IMR-90 (cell line): Measurements from ENCODE around the gene CDK14. TPM values are rescaled to one million over a fixed set of nuclear protein-coding genes. Genes with fewer than 3 reads are reported as not detected.
A peak's percentile ranks its signal among the peaks of the same experiment; 100 is the strongest.

Experiments
- ATAC-seq: fragments of 200-7000 bp; cut with Tn5 transposase; 2 replicates; pipeline ENCODE4 v1.9.1; 2020; ENCODE audit warnings: low read depth, mild to moderate bottlenecking, moderate library complexity
- BruUV-seq: library from RNA; stranded (reverse); fragments of 400-500 nt; replicated peaks from 2 replicates; lab custom pipeline; 2021; lab: Mats Ljungman, UMichigan
- CTCF ChIA-PET: fragments of 300-600 bp; formaldehyde crosslinking; extraction: SDS; loops from one replicate; lab custom pipeline; 2021; ENCODE audit warnings: antibody characterized with exemption; lab: Yijun Ruan, JAX
- POLR2A ChIA-PET: fragments of 300-600 bp; sonication (Branson Sonifier 250); formaldehyde crosslinking; loops from one replicate; lab custom pipeline; 2022; ENCODE audit warnings: antibody characterized with exemption; ENCODE audit not compliant: unreplicated experiment; lab: Charles Lee
- DNase-seq: peaks from one replicate; pipeline ENCODE4 v3.0.0; 2013
- H2AFZ ChIP-seq: replicated peaks from 2 replicates; pipeline ENCODE3; 2013; ENCODE audit warnings: low read length, mild to moderate bottlenecking; ENCODE audit not compliant: poor library complexity
- H2AK5ac ChIP-seq: 2 replicates; pipeline ENCODE4 v1.6.1; 2013; ENCODE audit warnings: low read depth, low read length, inconsistent platforms
- H2AK9ac ChIP-seq: replicated peaks from 2 replicates; pipeline ENCODE3; 2013; ENCODE audit warnings: mild to moderate bottlenecking, low read depth, low read length, moderate library complexity; ENCODE audit not compliant: poor library complexity
- H2BK120ac ChIP-seq: 2 replicates; pipeline ENCODE4 v1.6.1; 2013; ENCODE audit warnings: low read depth, low read length, inconsistent platforms
- H2BK15ac ChIP-seq: 3 replicates; pipeline ENCODE4 v1.6.1; 2013; ENCODE audit warnings: low read depth, low read length, inconsistent platforms
- H2BK20ac ChIP-seq: 2 replicates; pipeline ENCODE4 v1.6.1; 2013; ENCODE audit warnings: low read depth, mild to moderate bottlenecking, inconsistent platforms, low read length, moderate library complexity
- H2BK5ac ChIP-seq: 2 replicates; pipeline ENCODE4 v1.6.1; 2013; ENCODE audit warnings: mild to moderate bottlenecking, low read depth, low read length, inconsistent platforms; ENCODE audit not compliant: poor library complexity, severe bottlenecking
- H3K14ac ChIP-seq: replicated peaks from 2 replicates; pipeline ENCODE4 v1.6.1; 2013; ENCODE audit warnings: low read depth, low read length, inconsistent platforms
- H3K18ac ChIP-seq: 2 replicates; pipeline ENCODE4 v1.6.1; 2013; ENCODE audit warnings: low read depth, low read length, control low read depth
- H3K23ac ChIP-seq: 2 replicates; pipeline ENCODE4 v1.6.1; 2013; ENCODE audit warnings: low read depth, low read length, inconsistent platforms
- H3K27ac ChIP-seq: 2 replicates; pipeline ENCODE4 v1.5.1; 2013; ENCODE audit warnings: mild to moderate bottlenecking, control low read depth, low read length; ENCODE audit not compliant: insufficient read depth
- H3K27me3 ChIP-seq: 2 replicates; pipeline ENCODE4 v1.6.1; 2013; ENCODE audit warnings: low read length; ENCODE audit not compliant: control insufficient read depth, insufficient read depth
- H3K36me3 ChIP-seq: 2 replicates; pipeline ENCODE4 v1.6.1; 2013; ENCODE audit warnings: low read length, mixed read lengths; ENCODE audit not compliant: control insufficient read depth, insufficient read depth
- H3K4ac ChIP-seq: 2 replicates; pipeline ENCODE4 v1.6.1; 2013; ENCODE audit warnings: low read depth, low read length, inconsistent platforms
- H3K4me1 ChIP-seq: 2 replicates; pipeline ENCODE4 v1.6.1; 2013; ENCODE audit warnings: low read length, mixed read lengths; ENCODE audit not compliant: control insufficient read depth, insufficient read depth
- H3K4me2 ChIP-seq: 2 replicates; pipeline ENCODE4 v1.6.1; 2013; ENCODE audit warnings: low read depth, mild to moderate bottlenecking, control low read depth, low read length, moderate library complexity
- H3K4me3 ChIP-seq: 2 replicates; pipeline ENCODE4 v1.5.1; 2013; ENCODE audit warnings: low read depth, mild to moderate bottlenecking, control low read depth, low read length, moderate library complexity; ENCODE audit not compliant: insufficient read depth
- H3K56ac ChIP-seq: 2 replicates; pipeline ENCODE4 v1.6.1; 2013; ENCODE audit warnings: low read length, inconsistent platforms; ENCODE audit not compliant: insufficient read depth; ENCODE audit errors: extremely low read depth
- H3K79me1 ChIP-seq, 2 experiments: 2 replicates each; pipeline ENCODE4 v1.6.1; 2013; ENCODE audit warnings: low read length in 2 of 2, inconsistent platforms in 1 of 2, low read depth in 1 of 2
- H3K9ac ChIP-seq: 2 replicates; pipeline ENCODE4 v1.6.1; 2013; ENCODE audit warnings: low read depth, low read length, control low read depth
- H3K9me1 ChIP-seq: 2 replicates; pipeline ENCODE4 v1.6.1; 2013; ENCODE audit warnings: low read length, inconsistent platforms; ENCODE audit not compliant: insufficient read depth
- H3K9me3 ChIP-seq: 2 replicates; pipeline ENCODE4 v1.6.1; 2013; ENCODE audit warnings: low read length; ENCODE audit not compliant: control insufficient read depth, insufficient read depth
- H4K20me1 ChIP-seq: 2 replicates; pipeline ENCODE4 v1.6.1; 2013; ENCODE audit warnings: low read length, inconsistent platforms; ENCODE audit not compliant: insufficient read depth
- H4K5ac ChIP-seq: 2 replicates; pipeline ENCODE4 v1.6.1; 2013; ENCODE audit warnings: mild to moderate bottlenecking, low read depth, low read length, control low read depth
- H4K8ac ChIP-seq, 2 experiments: 2 replicates each; pipeline ENCODE4 v1.6.1; 2013; ENCODE audit warnings: low read depth in 2 of 2, low read length in 2 of 2, control low read depth in 1 of 2, inconsistent platforms in 1 of 2
- H4K91ac ChIP-seq: 2 replicates; pipeline ENCODE4 v1.6.1; 2013; ENCODE audit warnings: low read depth, low read length, inconsistent platforms; ENCODE audit not compliant: insufficient read depth
- BHLHE40 ChIP-seq: fragments of 150-350 bp; IDR thresholded peaks from 2 replicates; pipeline ENCODE4 v1.6.1; 2016; ENCODE audit warnings: mild to moderate bottlenecking, low read depth, low read length
- CEBPB ChIP-seq: IDR thresholded peaks from 2 replicates; pipeline ENCODE4 v1.6.1; 2012; ENCODE audit warnings: low read depth, low read length, improper control_type of control experiment
- CHD1 ChIP-seq: IDR thresholded peaks from 2 replicates; pipeline ENCODE4 v1.6.1; 2012; ENCODE audit warnings: low read depth, low read length, improper control_type of control experiment
- ELK1 ChIP-seq: fragments of 150-350 bp; IDR thresholded peaks from 2 replicates; pipeline ENCODE4 v1.6.1; 2016; ENCODE audit warnings: low read depth, mild to moderate bottlenecking, low read length, moderate library complexity, borderline replicate concordance
- FOS ChIP-seq: fragments of 150-350 bp; IDR thresholded peaks from 2 replicates; pipeline ENCODE4 v1.6.1; 2016; ENCODE audit warnings: low read depth, low read length
- MAFK ChIP-seq: IDR thresholded peaks from 2 replicates; pipeline ENCODE4 v1.6.1; 2012; ENCODE audit warnings: low read depth, low read length, improper control_type of control experiment
- MAZ ChIP-seq: IDR thresholded peaks from 2 replicates; pipeline ENCODE4 v1.6.1; 2012; ENCODE audit warnings: low read depth, mild to moderate bottlenecking, low read length, improper control_type of control experiment, moderate library complexity, borderline replicate concordance
- MXI1 ChIP-seq: IDR thresholded peaks from 2 replicates; pipeline ENCODE4 v1.6.1; 2012; ENCODE audit warnings: low read depth, mild to moderate bottlenecking, low read length, moderate library complexity, borderline replicate concordance
- NFE2L2 ChIP-seq: fragments of 150-350 bp; IDR thresholded peaks from 2 replicates; pipeline ENCODE4 v1.6.1; 2016; ENCODE audit warnings: low read depth, mild to moderate bottlenecking, low read length
- POLR2A ChIP-seq: IDR thresholded peaks from 2 replicates; pipeline ENCODE4 v1.6.1; 2012; ENCODE audit warnings: mild to moderate bottlenecking, low read depth, low read length
- RAD21 ChIP-seq: IDR thresholded peaks from 2 replicates; pipeline ENCODE4 v1.6.1; 2012; ENCODE audit warnings: low read length, improper control_type of control experiment
- RFX5 ChIP-seq: IDR thresholded peaks from 2 replicates; pipeline ENCODE4 v1.8.0; 2012; ENCODE audit warnings: low read depth, mild to moderate bottlenecking, low read length, moderate library complexity
- SMC3 ChIP-seq: fragments of 150-350 bp; IDR thresholded peaks from 2 replicates; pipeline ENCODE4 v1.6.1; 2016; ENCODE audit warnings: low read depth, mild to moderate bottlenecking, antibody characterized with exemption, low read length, moderate library complexity
- dilution Hi-C: fragments of 300-500 bp; cut with HindIII; formaldehyde crosslinking; loops from one replicate; pipeline ENCODE4 v1.14.3; 2018; ENCODE audit warnings: low sequenced_read_pairs; ENCODE audit not compliant: unreplicated experiment
- in situ Hi-C: fragments of 300-500 bp; cut with MboI; formaldehyde crosslinking; loops from 3 replicates; pipeline ENCODE4 v1.14.3; 2019; ENCODE audit warnings: low sequenced_read_pairs, inconsistent platforms, mixed read lengths
- intact Hi-C: fragments of 100-400 bp; cut with micrococcal nuclease; formaldehyde crosslinking; loops from 2 replicates; pipeline ENCODE4 v1.10.0; 2022
- polyA plus RNA-seq, 3 experiments: library from polyadenylated mRNA; depleted of rRNA; stranded (reverse); fragments of >200 nt; gene quantifications; 2 replicates each; pipeline ENCODE4 v1.2.3, GENCODE V29; 2012; ENCODE audit warnings: low replicate concordance in 1 of 3
- total RNA-seq: library from RNA; depleted of rRNA; stranded (reverse); fragments of >200 nt; gene quantifications from 2 replicates; pipeline ENCODE4 v1.2.3, GENCODE V29; 2012
- TF ChIP-seq, protein P1 (sequence below): fragments of 150-350 bp; IDR thresholded peaks from 2 replicates; pipeline ENCODE4 v1.6.1; 2017; ENCODE audit warnings: mild to moderate bottlenecking, antibody characterized with exemption, low read length, low read depth
- TF ChIP-seq, protein P2 (sequence below): conservative IDR thresholded peaks from 2 replicates; pipeline ENCODE4 v1.5.1; 2012; ENCODE audit warnings: mild to moderate bottlenecking, low read depth, low read length, improper control_type of control experiment

CDK14 gene
- total and polyA plus RNA-seq, 2 of the 4 experiments (the other 2 are of a cell fraction), result 10.1 to 29.6 TPM

DNA sequence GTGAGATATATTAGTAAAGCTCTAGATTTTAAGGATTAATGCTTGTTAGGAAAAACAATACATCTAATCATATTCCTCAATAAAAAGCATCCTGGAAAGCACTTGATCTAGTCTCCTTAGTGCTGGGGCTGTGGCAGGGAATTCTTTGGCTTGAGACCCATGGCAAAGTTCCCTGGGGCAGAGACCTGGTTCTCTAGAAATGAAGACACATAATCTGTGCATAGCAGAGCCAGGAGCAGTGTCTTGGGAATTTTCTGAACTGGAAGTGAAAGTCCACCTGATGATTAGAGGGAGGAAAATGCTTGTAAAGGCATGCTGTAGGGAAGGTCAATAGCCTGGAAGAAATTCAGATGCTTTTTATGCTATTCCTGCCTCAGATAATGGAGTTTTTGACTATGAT lies 247.4 kb downstream of the CDK14 start:
- POLR2A ChIA-PET, result no interaction called here
- no peak overlapping the region for H2AFZ ChIP-seq
- no peak for DNase-seq
- intact Hi-C loops, result no loop called here
- H4K20me1 ChIP-seq, result no peaks in the 10 kb centered on the region
- H2BK5ac ChIP-seq, result no peak overlapping the region
- no TSS peak for BruUV-seq
- 0 out of 2 replicates have a peak, but pooled peaks cover 2% of the 10 kb centered on the region for H3K9me3 ChIP-seq
- no peak overlapping the region for H2BK15ac ChIP-seq
- H3K27me3 ChIP-seq, result no peaks in the 10 kb centered on the region
- H2BK120ac ChIP-seq, result no peak overlapping the region
- H3K4ac ChIP-seq, result no peak overlapping the region
- CTCF ChIA-PET, result no interaction called here
- no peak overlapping the region for H4K5ac ChIP-seq
- H3K4me3 ChIP-seq, result no peak overlapping the region
- no peak overlapping the region for H3K9ac ChIP-seq
- no peak overlapping the region for H4K91ac ChIP-seq
- no peaks in the 10 kb centered on the region for H3K4me1 ChIP-seq
- H2AK9ac ChIP-seq, result no peak overlapping the region
- no peak overlapping the region for H3K27ac ChIP-seq
- H3K23ac ChIP-seq, result 0 out of 2 replicates have a peak overlapping the region, but pooled peaks have one; percentile 34
- no peaks in the 10 kb centered on the region for H3K9me1 ChIP-seq
- H3K79me1 ChIP-seq, result peaks cover 3 to 10% of the 10 kb centered on the region in 2 experiments; a peak in 3 of 4 replicates
- dilution Hi-C loops, result no loop called here
- H3K36me3 ChIP-seq, result no peaks in the 10 kb centered on the region
- no peak overlapping the region for H3K18ac ChIP-seq
- ATAC-seq, result no peak
- H3K14ac ChIP-seq, result no peak overlapping the region
- H3K56ac ChIP-seq, result no peak overlapping the region
- no peak overlapping the region for H3K4me2 ChIP-seq
- TF ChIP-seq FOS (no peak), MAFK (no peak), SMC3 (no peak), ELK1 (no peak), CEBPB (no peak), NFE2L2 (no peak), RAD21 (no peak), MAZ (no peak), POLR2A (no peak), RFX5 (no peak), MXI1 (no peak), CHD1 (no peak), BHLHE40 (no peak)
- TF ChIP-seq, protein P1, sequence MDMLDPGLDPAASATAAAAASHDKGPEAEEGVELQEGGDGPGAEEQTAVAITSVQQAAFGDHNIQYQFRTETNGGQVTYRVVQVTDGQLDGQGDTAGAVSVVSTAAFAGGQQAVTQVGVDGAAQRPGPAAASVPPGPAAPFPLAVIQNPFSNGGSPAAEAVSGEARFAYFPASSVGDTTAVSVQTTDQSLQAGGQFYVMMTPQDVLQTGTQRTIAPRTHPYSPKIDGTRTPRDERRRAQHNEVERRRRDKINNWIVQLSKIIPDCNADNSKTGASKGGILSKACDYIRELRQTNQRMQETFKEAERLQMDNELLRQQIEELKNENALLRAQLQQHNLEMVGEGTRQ, result no peak
- TF ChIP-seq, protein P2, sequence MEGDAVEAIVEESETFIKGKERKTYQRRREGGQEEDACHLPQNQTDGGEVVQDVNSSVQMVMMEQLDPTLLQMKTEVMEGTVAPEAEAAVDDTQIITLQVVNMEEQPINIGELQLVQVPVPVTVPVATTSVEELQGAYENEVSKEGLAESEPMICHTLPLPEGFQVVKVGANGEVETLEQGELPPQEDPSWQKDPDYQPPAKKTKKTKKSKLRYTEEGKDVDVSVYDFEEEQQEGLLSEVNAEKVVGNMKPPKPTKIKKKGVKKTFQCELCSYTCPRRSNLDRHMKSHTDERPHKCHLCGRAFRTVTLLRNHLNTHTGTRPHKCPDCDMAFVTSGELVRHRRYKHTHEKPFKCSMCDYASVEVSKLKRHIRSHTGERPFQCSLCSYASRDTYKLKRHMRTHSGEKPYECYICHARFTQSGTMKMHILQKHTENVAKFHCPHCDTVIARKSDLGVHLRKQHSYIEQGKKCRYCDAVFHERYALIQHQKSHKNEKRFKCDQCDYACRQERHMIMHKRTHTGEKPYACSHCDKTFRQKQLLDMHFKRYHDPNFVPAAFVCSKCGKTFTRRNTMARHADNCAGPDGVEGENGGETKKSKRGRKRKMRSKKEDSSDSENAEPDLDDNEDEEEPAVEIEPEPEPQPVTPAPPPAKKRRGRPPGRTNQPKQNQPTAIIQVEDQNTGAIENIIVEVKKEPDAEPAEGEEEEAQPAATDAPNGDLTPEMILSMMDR, result no peak
- H2AK5ac ChIP-seq, result no peak overlapping the region
- in situ Hi-C loops, result no loop called here
- H2BK20ac ChIP-seq, result no peak overlapping the region
- H4K8ac ChIP-seq, result no peak overlapping the region
